Common myeloid progenitor, CD34-positive (primary cell): ENCODE data around the gene IRX2.

Experiments
- CTCF ChIA-PET: fragments of 350-600 bp; sonication (Branson Sonifier 250); formaldehyde crosslinking; loops from one replicate; lab custom pipeline; 2021; ENCODE audit warnings: antibody characterized with exemption; lab: Charles Lee
- POLR2A ChIA-PET: fragments of 350-600 bp; sonication (Branson Sonifier 250); formaldehyde crosslinking; loops from one replicate; lab custom pipeline; 2021; ENCODE audit warnings: antibody characterized with exemption; lab: Charles Lee
- DNase-seq, 3 donors: peaks; one replicate each; pipeline versions ENCODE4 v3.0.0 to v3.0.0-alpha.2; 2013
- H3K27ac ChIP-seq, 2 experiments: 1 replicate in 1 of 2; 2 replicates in 1 of 2; pipeline ENCODE4 v1.7.0; 2013; ENCODE audit warnings: inconsistent platforms in 2 of 2, low read length in 2 of 2, mild to moderate bottlenecking in 2 of 2, low read depth in 1 of 2, moderate library complexity in 1 of 2; ENCODE audit not compliant: severe bottlenecking in 2 of 2, insufficient read depth in 1 of 2, poor library complexity in 1 of 2
- H3K27me3 ChIP-seq, 5 experiments: replicated peaks in 2 of 5; 1 replicate in 3 of 5; 2 replicates in 2 of 5; pipeline versions ENCODE4 v1.6.1 to v1.7.0; 2013; ENCODE audit warnings: low read length in 4 of 5, mild to moderate bottlenecking in 2 of 5, moderate library complexity in 2 of 5, inconsistent platforms in 1 of 5; ENCODE audit not compliant: insufficient read depth in 5 of 5, control insufficient read depth in 4 of 5
- H3K36me3 ChIP-seq, 4 experiments: 1 replicate in 2 of 4; 2 replicates in 2 of 4; pipeline versions ENCODE4 v1.6.1 to v1.7.0; 2013; ENCODE audit warnings: low read length in 3 of 4, control low read depth in 1 of 4, mild to moderate bottlenecking in 1 of 4; ENCODE audit not compliant: control insufficient read depth in 4 of 4, insufficient read depth in 4 of 4
- H3K4me1 ChIP-seq, 4 experiments: 1 replicate in 3 of 4; 2 replicates in 1 of 4; pipeline versions ENCODE4 v1.6.1 to v1.7.1; 2013; ENCODE audit warnings: low read length in 3 of 4, mild to moderate bottlenecking in 3 of 4, control low read depth in 1 of 4, inconsistent platforms in 1 of 4, moderate library complexity in 1 of 4; ENCODE audit not compliant: control insufficient read depth in 4 of 4, insufficient read depth in 4 of 4; ENCODE audit errors: control extremely low read depth in 1 of 4
- H3K4me3 ChIP-seq, 7 experiments: 1 replicate in 4 of 7; 2 replicates in 3 of 7; pipeline versions ENCODE4 v1.5.1 to v1.7.0; 2013; ENCODE audit warnings: mild to moderate bottlenecking in 7 of 7, low read length in 6 of 7, moderate library complexity in 6 of 7, inconsistent platforms in 2 of 7, low read depth in 2 of 7, control low read depth in 1 of 7; ENCODE audit not compliant: insufficient read depth in 4 of 7, control insufficient read depth in 1 of 7; ENCODE audit errors: extremely low read depth in 1 of 7
- H3K9me3 ChIP-seq, 5 experiments: 1 replicate in 4 of 5; 2 replicates in 1 of 5; pipeline versions ENCODE4 v1.6.1 to v1.7.1; 2013; ENCODE audit warnings: low read length in 4 of 5, mild to moderate bottlenecking in 2 of 5, inconsistent platforms in 1 of 5, low read depth in 1 of 5, moderate library complexity in 1 of 5; ENCODE audit not compliant: control insufficient read depth in 4 of 5, insufficient read depth in 2 of 5; ENCODE audit errors: control extremely low read depth in 1 of 5
- WGBS: methylation state at CpG from one replicate; pipeline ENCODE4 v1.1.5; 2013; ENCODE audit not compliant: insufficient coverage; 5-methylcytosine and 5-hydroxymethylcytosine counted together

Gene IRX2

DNA sequence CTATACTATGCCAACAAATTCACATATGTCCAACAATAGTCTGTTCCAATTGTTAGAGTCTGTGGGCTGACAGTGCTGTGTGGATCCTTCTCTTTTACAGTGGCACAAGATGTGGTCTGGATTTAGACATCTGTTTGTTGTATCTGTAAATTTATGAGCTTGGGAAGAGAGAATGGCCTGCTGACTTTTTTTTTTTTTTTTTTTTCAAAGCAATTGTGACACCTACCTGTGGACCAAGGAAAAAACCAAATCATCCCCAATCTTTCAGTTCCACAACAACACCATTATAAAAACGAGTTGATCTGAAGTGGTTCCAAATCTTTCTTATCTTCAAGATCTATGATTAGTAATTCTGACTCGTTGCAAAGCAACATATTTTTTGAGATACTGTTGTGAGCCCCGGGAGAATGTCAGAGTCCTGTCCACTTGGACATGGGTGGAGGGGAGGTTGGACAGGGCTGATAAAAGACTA, 4.9 kb downstream of the IRX2 start:
- Histone ChIP-seq H3K4me1 (peaks cover 0 to 11% (median 2%) of the 10 kb centered on the region in 4 experiments), H3K4me3 (no peak overlapping the region), H3K9me3 (peaks cover 0 to 5% (median 0%) of the 10 kb centered on the region in 5 experiments), H3K27me3 (peaks cover 24 to 96% (median 44%) of the 10 kb centered on the region in 5 experiments), H3K27ac (no peak overlapping the region), H3K36me3 (no peaks in the 10 kb centered on the region)
- DNase-seq, result no peak
- ChIA-PET POLR2A (no interaction called here), CTCF (no interaction called here)
- 21% methylated on average over 2 of the region's 3 CpGs for WGBS

DNA sequence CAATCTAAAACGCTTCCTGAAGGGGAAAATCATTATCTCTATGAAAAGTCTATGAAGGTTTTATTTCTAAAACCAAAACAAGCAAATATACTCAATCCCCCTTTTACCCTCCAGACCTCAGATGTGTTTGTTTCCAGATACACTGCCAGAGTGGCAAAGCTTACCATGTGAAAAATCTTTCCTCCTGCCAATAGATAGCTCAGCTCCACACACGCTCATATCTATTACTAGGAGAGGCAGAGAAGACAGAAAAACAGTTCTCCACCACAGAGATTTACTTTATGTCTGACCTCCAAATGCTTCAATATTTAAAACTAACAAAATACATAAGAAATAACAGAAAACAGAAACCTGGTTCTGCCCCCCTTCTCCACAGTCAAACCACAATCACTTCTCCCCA, 7.0 kb downstream of the IRX2 start:
- CTCF ChIA-PET, result interaction anchor here (0.7 kb wide), 1 partner anchor 1819 kb away, joined by 3 read pairs; no protein-coding TSS in a partner anchor
- 36% methylated on average over 1 of the region's 2 CpGs for WGBS
- Histone ChIP-seq H3K4me3 (no peak overlapping the region), H3K4me1 (peaks cover 0 to 9% (median 2%) of the 10 kb centered on the region in 4 experiments), H3K27me3 (peaks cover 31 to 98% (median 41%) of the 10 kb centered on the region in 5 experiments), H3K27ac (no peak overlapping the region), H3K36me3 (no peaks in the 10 kb centered on the region), H3K9me3 (peaks cover 0 to 5% (median 0%) of the 10 kb centered on the region in 5 experiments)
- DNase-seq, result no peak
- POLR2A ChIA-PET, result no interaction called here

DNA sequence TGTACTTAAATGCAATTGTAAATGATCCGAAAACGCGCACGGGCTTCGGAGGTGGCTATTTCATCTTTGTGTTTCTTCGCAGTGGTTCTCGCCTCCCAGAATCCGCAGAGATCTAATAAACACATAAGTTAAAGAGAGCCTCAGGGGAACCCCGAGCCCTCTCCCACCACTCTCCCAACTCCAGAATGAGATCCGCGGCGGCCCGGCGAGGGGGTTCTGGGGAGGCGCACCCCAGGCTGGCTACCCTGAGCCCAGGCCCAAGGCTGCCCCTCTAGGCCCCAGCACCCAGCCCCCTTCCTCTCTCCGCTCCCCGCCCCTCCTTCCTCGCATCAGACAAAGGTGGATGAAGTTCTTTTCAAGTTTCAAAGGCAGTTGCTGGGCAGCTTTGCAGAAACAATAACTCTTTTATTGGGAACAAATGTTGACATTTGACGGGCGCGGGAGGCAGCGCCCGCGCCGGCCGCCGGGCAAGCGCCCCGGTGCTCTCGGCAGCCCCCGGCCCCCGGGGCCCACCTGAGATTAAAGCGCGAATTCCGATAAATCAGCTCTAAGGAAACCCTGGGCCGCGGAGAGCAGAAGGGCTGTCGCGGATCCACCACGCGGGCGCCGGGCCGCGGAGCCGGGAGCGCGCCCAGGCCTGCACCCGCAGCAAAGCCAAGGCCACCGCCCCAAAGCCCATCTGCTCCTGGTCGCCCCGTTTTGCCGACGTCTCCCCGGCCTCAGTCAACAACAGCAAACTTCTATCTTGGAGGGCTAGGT, 8.4 kb downstream of the IRX2 start:
- peaks cover 0 to 2% (median 0%) of the 10 kb centered on the region in 5 experiments for H3K9me3 ChIP-seq
- H3K27ac ChIP-seq, result no peak overlapping the region
- 8% methylated on average over 45 of the region's 55 CpGs for WGBS

DNA sequence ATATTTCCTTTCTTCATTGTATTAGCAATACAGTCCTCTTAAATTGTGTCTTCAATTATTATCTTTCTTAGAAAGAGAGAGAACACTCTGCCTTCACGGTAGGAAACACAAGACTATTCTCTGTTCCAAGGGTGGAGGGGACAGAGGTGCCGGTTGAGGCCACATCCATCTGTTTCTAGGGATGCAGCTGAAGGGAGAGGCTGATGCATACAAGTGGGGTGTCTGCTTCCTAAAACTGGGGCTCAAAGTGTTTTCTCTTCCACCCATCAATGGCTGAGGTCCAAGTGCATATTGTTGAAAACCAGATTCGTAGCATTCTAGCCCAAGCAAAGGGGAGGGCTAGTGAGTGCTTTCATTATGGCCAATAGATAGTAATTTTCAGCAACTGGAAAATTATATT, 9.5 kb downstream of the IRX2 start:
- no peak overlapping the region for H3K27ac ChIP-seq
- peaks cover 0 to 2% (median under 1%) of the 10 kb centered on the region in 5 experiments for H3K9me3 ChIP-seq
- no peaks in the 10 kb centered on the region for H3K36me3 ChIP-seq
- H3K27me3 ChIP-seq, result peaks cover 25 to 99% (median 31%) of the 10 kb centered on the region in 5 experiments
- 0% methylated on average over 1 of the region's 3 CpGs for WGBS
- CTCF ChIA-PET, result no interaction called here
- POLR2A ChIA-PET, result no interaction called here
- DNase-seq, result no peak
- peaks cover 0 to 9% (median 5%) of the 10 kb centered on the region in 4 experiments for H3K4me1 ChIP-seq
- no peak overlapping the region for H3K4me3 ChIP-seq

More for the DNA sequence above, 8.4 kb downstream of the IRX2 start:
- ChIA-PET POLR2A (no interaction called here), CTCF (interaction anchor here (0.8 kb wide), 1 partner anchor 11 kb away, joined by 3 read pairs; no protein-coding TSS in a partner anchor)
- no peak for DNase-seq
- Histone ChIP-seq H3K36me3 (no peaks in the 10 kb centered on the region), H3K27me3 (peaks cover 31 to 98% (median 39%) of the 10 kb centered on the region in 5 experiments), H3K4me1 (peaks cover 0 to 9% (median 5%) of the 10 kb centered on the region in 4 experiments), H3K4me3 (no peak overlapping the region)

DNA sequence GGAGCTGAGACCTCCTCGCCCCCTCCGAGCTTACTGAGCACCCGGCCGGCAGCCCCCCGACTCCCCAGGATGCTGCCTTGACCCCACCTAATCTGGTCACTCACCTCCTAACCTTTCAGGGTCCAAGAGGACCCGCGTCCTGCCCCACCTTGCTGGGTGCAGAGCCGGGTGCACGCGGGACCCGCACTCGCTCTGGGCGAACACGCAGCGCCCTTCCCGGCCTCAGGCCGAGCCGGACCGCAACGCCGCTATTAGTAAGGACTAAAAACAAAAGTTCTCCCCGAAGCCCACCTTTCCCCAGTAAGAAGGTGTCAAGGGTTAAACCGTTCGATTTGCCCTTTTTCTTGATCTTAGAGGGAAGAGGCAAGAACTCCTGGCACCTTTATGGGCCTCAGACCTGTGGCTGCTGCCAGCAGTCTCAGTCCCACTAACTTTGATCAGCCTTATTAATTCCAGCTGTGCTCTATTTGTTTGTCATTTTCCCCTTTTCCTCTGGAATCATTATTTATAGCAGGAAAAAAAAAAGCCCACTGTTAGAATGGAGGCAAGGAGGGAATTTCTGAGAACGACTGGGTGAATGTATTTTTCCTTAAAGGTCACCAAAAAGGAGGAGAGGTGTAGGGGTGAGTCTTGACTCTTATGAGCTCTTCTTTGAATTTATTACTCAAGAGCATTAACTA, 10.5 kb downstream of the IRX2 start:
- H3K4me1 ChIP-seq, result peaks cover 0 to 9% (median 5%) of the 10 kb centered on the region in 4 experiments
- H3K4me3 ChIP-seq, result no peak overlapping the region
- no peak for DNase-seq
- POLR2A ChIA-PET, result no interaction called here
- 5% methylated on average over 23 of the region's 25 CpGs for whole genome bisulfite sequencing
- H3K27me3 ChIP-seq, result peaks cover 20 to 97% (median 31%) of the 10 kb centered on the region in 5 experiments
- peaks cover 0 to 6% (median 2%) of the 10 kb centered on the region in 5 experiments for H3K9me3 ChIP-seq
- CTCF ChIA-PET, result no interaction called here
- H3K27ac ChIP-seq, result no peak overlapping the region
- H3K36me3 ChIP-seq, result no peaks in the 10 kb centered on the region

DNA sequence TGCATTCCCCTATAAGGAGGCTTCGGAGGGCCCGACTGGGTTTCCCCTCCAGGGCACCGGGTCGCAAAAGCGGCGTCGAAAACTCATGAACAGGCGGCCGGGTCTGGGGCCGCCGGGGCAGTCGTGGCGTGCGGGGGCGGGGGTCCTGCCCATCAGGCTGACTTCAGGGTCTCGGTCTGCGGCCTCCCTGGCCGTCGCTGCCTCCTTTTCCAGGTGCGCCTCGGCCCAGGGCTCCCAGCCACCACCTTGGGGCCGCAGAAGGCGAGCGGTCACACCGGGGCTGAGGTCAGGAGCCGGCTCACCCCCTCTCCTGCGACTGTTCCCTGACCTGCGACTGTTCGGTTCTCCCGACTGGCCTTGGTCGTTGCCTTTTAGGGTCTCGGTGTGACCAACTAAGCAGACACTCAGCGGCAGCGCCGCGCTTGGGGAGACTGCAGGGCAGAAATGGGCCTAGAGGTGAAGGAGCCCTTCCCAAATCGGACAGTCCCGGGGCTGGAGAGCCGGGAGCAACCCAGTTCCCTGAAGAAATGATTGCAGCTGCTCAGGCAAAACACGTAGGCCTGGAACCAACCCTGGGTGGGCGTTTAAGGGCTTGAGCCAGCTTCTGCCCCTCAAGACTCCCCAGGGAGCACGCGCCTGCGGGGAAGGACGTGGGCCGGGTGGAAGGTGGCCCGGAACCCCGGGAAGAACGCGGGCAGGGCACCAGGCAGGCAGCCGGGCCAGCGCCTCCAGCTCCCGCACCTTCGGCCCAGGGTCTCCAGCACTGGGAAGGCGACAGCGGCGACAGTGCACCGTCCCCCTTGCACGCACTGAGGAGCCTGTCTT, 11.2 kb downstream of the IRX2 start:
- peak in 1 of 3 donors; percentile 10 for DNase-seq
- Histone ChIP-seq H3K4me3 (peak overlapping the region in 2 of 7 experiments; percentile 66 to 73), H3K27ac (no peak overlapping the region), H3K4me1 (peaks cover 0 to 9% (median 5%) of the 10 kb centered on the region in 4 experiments), H3K36me3 (no peaks in the 10 kb centered on the region), H3K27me3 (peaks cover 19 to 95% (median 33%) of the 10 kb centered on the region in 5 experiments), H3K9me3 (peaks cover 0 to 6% (median 2%) of the 10 kb centered on the region in 5 experiments)
- ChIA-PET POLR2A (no interaction called here), CTCF (no interaction called here)
- WGBS, result 6% methylated on average over 55 of the region's 59 CpGs
